HT1080 (cell line): ENCODE results near the gene CCR4. TPM values are rescaled to one million over a fixed set of nuclear protein-coding genes. Genes with fewer than 3 reads are reported as not detected.
"Not testable (repeated sequence)": the region's sequence is repeated elsewhere in the genome, so short reads cannot be mapped to it uniquely, and the experiment has no call there.

Experiments
- DNase-seq: peaks from one replicate; pipeline ENCODE4 v3.0.0-alpha.2; 2015; ENCODE audit warnings: low read depth
- total RNA-seq: library from RNA; depleted of rRNA; stranded (reverse); fragments of >200 nt; shearing (Covaris generic); gene quantifications from 2 replicates; pipeline ENCODE4 v1.2.3, GENCODE V29; 2014

The CCR4 gene
- total RNA-seq, 1 experiment from 2014 or later = not detected

DNA sequence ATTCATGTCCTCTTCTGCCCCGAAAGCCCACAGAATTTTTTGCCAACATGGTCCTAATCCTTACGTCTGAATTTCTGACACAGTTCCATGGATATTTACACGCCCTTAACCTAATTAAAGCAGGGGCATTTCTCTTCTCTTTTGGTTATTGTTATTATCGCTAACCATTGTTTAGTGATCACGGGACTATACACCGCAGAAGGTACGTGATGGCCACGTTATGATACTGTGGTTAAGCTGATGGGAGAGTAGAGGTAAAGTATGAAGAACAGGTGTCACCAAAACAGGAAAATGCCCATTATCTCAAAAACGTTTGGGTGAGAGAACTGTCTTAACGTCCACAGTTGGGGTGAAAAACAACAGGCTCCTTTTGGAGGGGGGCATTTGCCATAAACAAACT lies 26.4 kb downstream of the CCR4 start:
- DNase-seq = no peak

DNA sequence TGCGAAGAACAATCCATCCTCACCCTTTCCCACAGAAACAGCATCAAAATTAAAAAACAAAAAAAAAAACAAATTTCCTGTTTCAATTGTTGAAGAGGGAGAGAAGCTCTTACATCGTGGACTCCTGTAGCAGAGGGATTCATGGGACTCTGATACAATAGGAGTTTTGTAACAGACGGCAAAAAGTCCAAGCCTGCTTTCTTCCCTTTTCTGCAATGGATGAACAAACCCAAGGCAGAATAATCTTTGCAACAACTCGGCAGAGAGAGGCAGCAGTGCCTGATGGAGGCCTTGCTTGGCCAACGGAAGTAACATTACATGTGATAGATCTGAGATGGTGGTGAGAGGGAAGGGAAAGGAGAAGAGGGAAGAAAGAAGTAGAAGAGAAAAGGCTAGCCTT lies 26.9 kb downstream of the CCR4 start:
- DNase-seq = no peak

DNA sequence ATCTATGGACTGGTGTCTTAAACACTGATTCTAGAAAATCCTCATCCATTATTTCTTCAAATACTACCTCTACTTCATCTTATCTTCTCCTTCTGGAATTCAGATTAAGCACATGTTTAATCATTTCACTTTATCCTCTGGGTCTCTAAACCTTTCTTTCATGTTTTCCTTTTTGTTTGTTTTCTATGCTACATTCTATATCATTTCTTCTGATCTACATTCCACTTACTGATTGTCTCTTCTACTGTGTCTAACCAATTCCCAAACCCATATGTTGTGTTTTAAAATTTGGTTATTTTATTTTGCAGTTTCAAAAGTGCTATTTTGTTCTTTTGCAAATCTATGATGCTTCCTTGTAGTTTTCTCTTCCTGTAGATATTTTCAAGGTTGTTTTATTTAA lies 31.7 kb downstream of the CCR4 start:
- no peak for DNase-seq

DNA sequence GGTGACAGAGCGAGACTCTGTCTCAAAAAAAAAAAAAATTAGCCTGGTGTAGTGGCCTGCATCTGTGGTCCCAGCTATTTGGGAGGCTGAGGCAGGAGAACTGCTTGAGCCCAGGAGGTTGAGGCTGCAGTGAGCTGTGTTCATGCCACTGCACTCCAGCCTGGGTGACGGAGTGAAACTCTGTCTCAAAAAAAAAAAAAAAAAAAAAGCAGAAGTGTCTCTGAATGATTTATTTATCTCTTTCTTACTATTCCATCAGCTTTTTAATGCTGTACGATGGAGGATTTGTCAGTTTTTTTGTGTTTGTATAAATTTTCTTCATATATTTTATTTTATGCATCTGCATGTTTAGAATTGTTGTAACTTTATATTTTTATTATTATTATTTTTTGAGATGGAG lies 33.5 kb downstream of the CCR4 start:
- not testable (repeated sequence) for DNase-seq

DNA sequence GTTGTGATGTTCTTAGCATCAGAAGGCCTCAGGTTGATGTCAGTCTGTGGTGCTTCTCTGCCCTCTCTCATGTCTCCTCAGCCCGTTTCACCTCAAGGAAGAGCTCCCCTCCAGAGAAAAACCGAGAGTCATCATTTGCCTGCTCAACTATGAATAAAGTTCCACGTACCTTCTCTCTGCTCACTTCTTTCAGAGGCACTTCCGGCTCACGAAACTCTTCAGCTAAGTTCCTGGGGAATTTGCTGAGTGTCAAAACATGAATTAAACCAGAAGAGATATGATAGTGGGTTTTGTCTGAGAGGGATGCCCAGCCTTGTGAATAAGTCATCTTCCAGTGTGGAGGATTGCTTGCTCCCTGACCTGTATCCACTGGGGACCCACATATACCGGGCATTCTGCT lies 37.7 kb downstream of the CCR4 start:
- DNase-seq = no peak

DNA sequence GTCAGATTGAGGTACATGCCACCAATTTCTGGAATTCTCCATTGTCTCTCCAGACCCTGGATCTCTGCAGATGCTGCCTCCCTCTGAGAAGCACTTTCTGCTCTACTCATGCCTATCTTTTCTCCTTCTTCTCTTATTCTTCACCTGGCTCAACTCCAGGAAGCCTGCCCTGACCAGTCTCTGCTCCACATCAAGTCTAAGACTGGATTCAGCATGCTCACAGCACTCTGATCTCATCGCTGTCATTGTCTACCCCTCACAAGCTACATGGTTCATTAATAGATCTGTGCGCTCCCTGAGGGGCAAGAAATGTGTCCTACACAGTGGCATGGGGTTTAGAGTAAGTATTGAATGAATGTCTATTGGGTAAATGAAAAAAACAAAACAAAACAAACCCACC lies 38.7 kb downstream of the CCR4 start:
- no peak for DNase-seq

DNA sequence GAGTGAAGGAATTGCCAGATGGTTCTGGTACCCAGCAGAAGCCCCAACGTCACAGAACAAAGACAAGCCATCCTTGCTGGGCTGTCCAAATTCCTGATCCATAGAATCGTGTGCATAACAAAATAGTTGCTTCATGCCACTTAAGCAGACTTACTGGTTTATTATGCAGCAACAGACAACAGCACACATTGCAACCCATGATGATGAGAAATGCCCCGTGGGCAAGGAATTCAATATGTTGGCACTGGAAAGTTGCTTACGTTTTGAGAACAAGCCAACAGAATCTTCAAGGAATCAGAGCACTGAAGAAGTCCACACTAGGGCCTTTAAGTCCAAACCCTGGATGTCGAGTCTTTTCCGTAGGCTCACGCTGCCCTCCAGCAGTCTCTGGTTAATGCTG lies 40.3 kb downstream of the CCR4 start:
- no peak for DNase-seq

DNA sequence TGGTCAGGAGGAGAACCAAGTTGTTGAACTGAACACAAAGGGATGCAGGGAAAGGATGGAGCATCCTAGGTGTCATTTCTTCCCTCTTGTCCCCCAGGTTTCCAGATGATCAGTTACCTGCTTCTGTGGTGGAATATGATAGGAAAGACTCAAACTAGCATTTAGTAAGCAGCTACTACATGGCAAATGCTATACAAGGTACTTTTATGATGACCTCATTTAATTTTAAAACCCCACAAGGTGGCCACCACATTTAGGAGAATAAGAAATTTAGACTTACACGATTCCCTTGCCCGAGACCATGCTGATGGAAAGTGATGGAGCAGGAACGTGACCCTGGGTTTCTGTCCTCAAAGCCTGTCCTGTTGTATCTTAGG lies 40.9 kb downstream of the CCR4 start:
- DNase-seq = no peak

DNA sequence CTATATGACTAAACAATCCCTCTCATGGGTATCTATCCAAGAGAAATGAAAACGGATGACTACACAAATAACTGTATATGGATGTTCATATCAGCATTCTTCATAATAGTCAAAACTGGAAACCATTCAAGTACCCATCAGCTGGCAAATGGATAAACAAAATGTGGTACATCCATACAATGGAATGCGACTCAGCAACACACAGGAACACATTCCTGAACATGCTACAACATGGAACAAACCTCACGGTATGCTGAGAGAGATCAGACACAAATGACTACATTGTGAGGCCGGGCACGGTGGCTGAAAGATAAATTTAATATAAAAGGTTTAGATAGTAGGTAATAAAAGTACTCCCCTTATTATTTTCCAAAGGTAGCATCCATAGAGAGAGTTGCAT lies 42.6 kb downstream of the CCR4 start:
- DNase-seq = no peak

DNA sequence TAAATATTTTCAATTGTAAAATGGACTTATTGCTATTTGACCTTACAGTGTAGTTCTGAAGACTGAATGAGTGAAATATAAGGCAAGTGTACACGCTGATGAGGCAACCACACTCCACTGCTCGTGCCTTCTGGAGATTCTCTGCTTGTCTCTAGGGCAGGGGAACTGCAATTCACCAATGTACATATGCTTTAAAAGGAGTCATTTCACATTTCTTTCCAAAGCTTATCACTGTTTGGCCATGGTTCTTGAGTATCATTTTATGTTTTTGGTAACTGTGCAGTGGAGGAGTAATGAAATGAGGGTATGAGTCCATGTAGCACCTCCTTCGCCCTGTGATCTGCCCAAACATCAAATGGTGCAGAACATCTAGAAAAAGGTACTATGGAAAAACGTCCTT lies 43.7 kb downstream of the CCR4 start:
- DNase-seq = no peak

DNA sequence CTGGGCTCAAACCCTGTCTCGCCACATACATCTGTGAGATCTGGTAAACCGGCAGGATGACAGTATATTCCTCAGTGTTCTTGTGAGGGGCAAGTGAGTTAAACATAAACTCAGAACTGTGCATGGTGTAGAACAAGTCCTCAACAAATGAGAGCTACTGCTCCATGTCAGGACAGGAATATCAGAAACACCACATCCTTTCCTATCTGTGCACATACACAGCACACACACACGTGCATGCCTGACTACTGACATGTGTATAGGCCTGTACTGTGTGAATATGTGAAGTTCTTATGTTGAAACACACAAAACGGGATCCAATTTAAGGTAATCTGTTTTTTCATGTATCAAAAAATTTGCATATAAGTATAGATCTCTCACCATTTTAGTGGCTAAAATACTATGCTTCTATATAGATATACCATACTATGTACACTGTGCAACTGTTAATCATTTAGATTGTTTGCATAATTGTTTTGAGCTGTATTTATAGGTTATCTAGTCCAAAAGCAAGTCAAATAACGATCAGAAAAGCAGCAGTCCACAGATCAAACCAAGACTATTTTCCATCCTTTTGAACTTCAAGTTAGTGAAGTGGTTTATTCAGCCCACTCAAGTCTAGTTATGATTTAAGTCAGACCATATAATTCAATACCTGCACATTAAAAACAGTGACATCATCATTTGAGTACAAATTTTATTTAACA lies 44.8 kb downstream of the CCR4 start:
- DNase-seq = no peak

DNA sequence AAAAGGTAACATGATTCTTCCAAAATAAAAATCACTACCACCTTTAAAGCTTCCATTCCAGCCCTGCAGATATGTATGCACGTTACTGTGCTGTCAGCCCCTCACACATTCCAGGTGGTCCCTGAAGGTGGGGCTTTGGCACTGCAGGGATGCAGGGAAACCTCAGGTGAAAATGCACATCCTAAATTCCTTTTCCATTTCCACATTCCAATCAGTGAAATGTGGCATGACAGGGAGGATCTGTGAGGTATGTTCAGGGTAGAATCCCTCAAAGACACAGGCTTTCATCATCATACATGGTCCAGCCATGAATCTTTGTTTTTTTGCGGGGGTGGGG lies 45.3 kb downstream of the CCR4 start:
- DNase-seq = no peak

DNA sequence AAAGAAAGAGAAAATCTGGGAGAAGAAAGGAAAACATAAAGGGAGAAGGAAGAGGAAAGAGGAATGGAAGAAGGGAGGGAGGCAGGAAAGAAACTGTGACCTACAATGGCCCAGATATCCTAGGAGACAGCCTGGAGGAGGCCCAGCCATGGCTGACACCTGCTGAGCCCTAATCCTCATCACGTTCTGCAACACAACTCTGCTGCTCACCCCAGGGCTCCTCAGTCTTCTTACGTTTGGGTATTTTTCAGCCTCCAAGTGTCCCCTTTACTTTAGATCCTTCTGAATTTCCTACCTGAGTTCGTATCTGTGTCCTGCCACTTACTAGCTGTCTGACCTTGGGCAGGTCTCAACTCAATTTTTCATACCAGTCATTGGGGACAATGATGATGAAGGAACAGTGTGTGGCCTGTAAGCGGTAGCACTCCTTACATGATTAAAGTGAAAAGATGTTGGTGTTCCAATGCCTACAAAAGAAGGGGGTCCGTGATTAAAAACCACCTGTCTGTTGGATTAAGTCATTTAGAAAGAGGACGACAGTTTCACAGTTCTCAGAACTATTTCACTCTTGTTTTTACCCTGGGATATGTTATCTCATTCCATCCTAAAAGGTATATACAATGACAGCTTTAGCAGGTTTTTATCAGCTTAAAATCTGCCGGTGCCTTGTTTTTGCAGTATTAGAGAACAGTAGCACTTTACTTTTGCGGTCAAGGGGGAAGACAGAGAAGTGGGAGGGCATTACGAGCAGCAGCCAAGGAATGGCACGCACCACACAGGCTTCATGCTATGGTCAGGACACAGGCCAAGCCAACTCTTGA lies 47.4 kb downstream of the CCR4 start:
- no peak for DNase-seq

DNA sequence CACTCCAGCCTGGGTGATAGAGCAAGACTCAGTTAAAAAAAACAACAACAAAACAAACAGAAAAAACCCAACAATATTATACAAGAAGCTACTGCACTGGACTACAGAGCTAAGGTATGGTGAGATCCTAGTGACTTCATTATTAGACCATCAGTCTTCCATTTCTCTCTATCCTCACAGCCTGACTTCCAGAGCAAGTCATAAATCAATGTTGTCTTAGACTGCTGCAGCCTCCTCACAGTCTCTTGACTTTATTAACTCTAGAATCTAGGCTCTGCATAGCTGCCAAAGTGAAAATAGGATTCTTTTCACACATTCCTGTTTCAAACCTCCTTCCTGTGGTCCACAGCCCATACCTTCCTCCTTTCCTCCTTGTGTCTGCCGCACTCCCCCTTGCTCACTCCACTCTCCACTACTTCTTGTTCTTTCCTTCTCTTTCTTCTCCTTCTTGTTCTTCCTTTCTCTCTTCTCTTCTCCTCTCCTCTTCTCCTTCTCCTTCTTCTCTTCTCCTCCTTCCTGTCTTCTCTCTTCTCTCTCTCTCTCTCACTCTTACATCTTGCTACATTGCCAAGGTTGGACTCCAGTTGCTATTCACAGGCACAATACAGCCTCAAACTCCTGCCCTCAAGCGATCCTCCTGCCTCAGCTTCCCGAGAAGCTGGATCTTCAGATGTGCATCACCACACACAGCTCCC lies 49.4 kb downstream of the CCR4 start:
- no peak for DNase-seq

DNA sequence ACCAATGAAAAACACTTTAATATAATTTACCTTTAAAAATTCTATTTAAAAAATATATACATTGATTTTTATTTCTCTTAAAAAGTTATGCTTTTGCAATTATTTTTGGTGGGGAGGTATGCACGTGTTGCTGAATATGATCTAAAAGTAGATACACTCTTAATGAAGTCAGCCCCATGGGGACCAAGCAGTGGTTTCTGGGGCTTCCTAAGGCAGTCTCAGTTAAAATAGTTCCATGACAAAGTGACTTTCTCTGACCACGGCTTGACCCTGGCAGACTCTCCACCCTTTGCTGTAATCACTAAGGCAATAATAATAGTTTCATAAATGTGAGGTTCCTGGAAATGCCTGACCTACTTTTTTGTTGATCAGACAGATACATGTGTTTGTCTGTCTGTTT lies 50.4 kb downstream of the CCR4 start:
- no peak for DNase-seq

DNA sequence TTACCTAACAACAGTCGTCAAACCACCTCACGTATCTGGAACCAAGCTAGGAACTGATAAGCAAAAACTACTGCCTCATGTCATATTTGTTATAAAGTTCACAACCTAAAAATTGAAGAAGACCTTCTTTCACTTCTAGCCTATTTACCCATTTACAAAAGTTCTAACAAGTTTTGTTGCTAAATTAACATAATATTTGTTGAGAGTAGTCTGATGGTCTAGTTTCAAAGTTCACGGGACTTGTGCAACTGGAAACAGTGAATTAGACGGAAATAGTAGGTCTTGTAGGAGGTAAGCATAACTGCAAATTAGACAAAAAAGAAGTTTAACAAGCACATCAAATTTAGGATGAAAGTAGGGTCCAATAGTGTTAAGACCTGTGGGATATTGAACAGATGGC lies 51.9 kb downstream of the CCR4 start:
- DNase-seq = no peak

DNA sequence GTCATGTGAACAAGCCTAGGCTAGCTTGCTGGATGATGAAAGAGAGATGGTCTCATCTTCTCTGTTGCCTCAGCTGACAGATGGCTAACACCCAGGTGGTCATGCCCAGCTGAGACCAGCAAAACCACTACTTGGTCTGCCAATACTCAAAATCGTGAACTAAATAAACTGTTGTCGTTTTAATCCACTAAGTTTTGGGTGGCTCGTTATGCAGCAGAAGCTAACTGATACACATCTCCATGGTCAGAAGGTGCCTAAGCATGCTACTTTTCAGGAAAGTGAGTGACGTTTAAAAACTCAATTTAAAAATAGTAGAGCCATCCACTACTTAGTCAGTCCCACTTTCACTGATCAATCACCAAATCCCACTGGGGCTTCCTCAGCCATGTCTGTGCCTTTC lies 52.8 kb downstream of the CCR4 start:
- no peak for DNase-seq

DNA sequence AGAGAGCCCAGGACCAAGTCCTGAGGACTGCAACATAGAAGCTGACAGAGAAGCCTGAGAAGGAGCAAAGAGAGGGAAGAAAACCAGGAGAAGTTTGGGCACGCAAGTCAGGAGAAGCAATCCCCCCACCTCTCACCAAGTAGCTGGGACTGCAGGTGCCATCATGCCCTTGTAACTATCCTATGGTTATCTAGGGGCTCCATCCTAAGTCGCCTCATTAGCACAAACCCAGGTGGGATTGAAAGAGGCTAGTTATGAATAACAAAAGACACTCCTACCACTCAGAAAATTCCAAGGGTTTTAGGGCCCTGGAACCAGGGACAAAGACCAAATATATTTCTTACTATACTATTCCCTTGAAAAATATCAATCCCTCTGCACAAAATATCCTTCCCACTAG lies 53.5 kb downstream of the CCR4 start:
- DNase-seq = no peak
